Endothelial cell of umbilical vein (primary cell): ENCODE measurements around the gene NPY. TPM values are rescaled to one million over a fixed set of nuclear protein-coding genes. Genes with fewer than 3 reads are reported as not detected.
"Not testable (repeated sequence)": the region's sequence is repeated elsewhere in the genome, so short reads cannot be mapped to it uniquely, and the experiment has no call there.

ENCODE experiments used
- BruUV-seq: library from RNA; stranded (reverse); fragments of 400-500 nt; replicated peaks from 2 replicates; lab custom pipeline; 2021; lab: Mats Ljungman, UMichigan
- CTCF ChIA-PET: fragments of 300-600, 350-600 bp; sonication (Branson Sonifier 250); formaldehyde crosslinking; loops from one replicate; lab custom pipeline; 2021; ENCODE audit warnings: antibody characterized with exemption, inconsistent platforms; lab: Charles Lee
- POLR2A ChIA-PET: fragments of 300-600, 350-600 bp; sonication (Branson Sonifier 250); formaldehyde crosslinking; loops from one replicate; lab custom pipeline; 2021; ENCODE audit warnings: antibody characterized with exemption, inconsistent platforms; lab: Charles Lee
- DNase-seq: peaks from one replicate; pipeline ENCODE4 v3.0.0-alpha.2; 2011; ENCODE audit warnings: low read depth, low spot score
- FAIRE-seq: peaks from 2 replicates; lab custom pipeline; 2011; peaks lifted over from hg19 to GRCh38; lab: Jason Lieb, UNC
- H2AFZ ChIP-seq: 2 replicates; pipeline ENCODE4 v1.6.0; 2012; ENCODE audit warnings: low read depth, low read length, control low read depth, inconsistent platforms
- H3K27ac ChIP-seq: 2 replicates; pipeline ENCODE4 v1.5.1; 2011; ENCODE audit warnings: low read depth, mild to moderate bottlenecking, control low read depth, low read length, moderate library complexity; ENCODE audit not compliant: insufficient read depth
- H3K27me3 ChIP-seq, 2 experiments: 2 replicates each; pipeline versions ENCODE4 v1.6.0 to v1.6.1; 2011; ENCODE audit warnings: low read length in 2 of 2, mixed read lengths in 1 of 2; ENCODE audit not compliant: control insufficient read depth in 2 of 2, insufficient read depth in 2 of 2
- H3K36me3 ChIP-seq, 2 experiments: 2 replicates in 1 of 2; 3 replicates in 1 of 2; pipeline ENCODE4 v1.5.1; 2011; ENCODE audit warnings: low read length in 2 of 2, mild to moderate bottlenecking in 1 of 2, moderate library complexity in 1 of 2; ENCODE audit not compliant: control insufficient read depth in 2 of 2, insufficient read depth in 2 of 2; ENCODE audit errors: extremely low read depth in 1 of 2
- H3K4me1 ChIP-seq: 3 replicates; pipeline ENCODE4 v1.5.1; 2011; ENCODE audit warnings: mild to moderate bottlenecking, low read length; ENCODE audit not compliant: control insufficient read depth, insufficient read depth; ENCODE audit errors: extremely low read depth
- H3K4me2 ChIP-seq: 2 replicates; pipeline ENCODE4 v1.6.1; 2011; ENCODE audit warnings: low read length, control low read depth, mixed read lengths; ENCODE audit not compliant: insufficient read depth
- H3K4me3 ChIP-seq, 3 experiments: fragments of 200-600 bp in 1 of 3; sonication (generic), shearing (Covaris generic) in 1 of 3; replicated peaks in 1 of 3; 2 replicates each; pipeline ENCODE4 v1.5.1; 2011 to 2016; ENCODE audit warnings: control low read depth in 3 of 3, low read length in 3 of 3, mild to moderate bottlenecking in 2 of 3, inconsistent platforms in 1 of 3, low read depth in 1 of 3, moderate library complexity in 1 of 3; ENCODE audit not compliant: insufficient read depth in 1 of 3
- H3K79me2 ChIP-seq: 2 replicates; pipeline ENCODE4 v1.6.0; 2012; ENCODE audit warnings: low read length, inconsistent platforms; ENCODE audit not compliant: control insufficient read depth, insufficient read depth
- H3K9ac ChIP-seq: replicated peaks from 2 replicates; pipeline ENCODE3; 2011; ENCODE audit warnings: low read length, control low read depth; ENCODE audit not compliant: insufficient read depth; ENCODE audit errors: extremely low read depth
- H3K9me1 ChIP-seq: replicated peaks from 3 replicates; pipeline ENCODE4 v1.6.0; 2011; ENCODE audit warnings: mild to moderate bottlenecking, low read length; ENCODE audit not compliant: control insufficient read depth, insufficient read depth; ENCODE audit errors: extremely low read depth
- H3K9me3 ChIP-seq: replicated peaks from 2 replicates; pipeline ENCODE4 v1.5.1; 2012; ENCODE audit warnings: low read length, inconsistent platforms; ENCODE audit not compliant: control insufficient read depth, insufficient read depth
- H4K20me1 ChIP-seq: replicated peaks from 2 replicates; pipeline ENCODE3; 2011; ENCODE audit warnings: mild to moderate bottlenecking, low read length; ENCODE audit not compliant: control insufficient read depth, insufficient read depth; ENCODE audit errors: extremely low read depth
- GATA2 ChIP-seq: IDR thresholded peaks from 2 replicates; pipeline ENCODE4 v1.7.0; 2011; ENCODE audit warnings: low read depth, mild to moderate bottlenecking, moderate library complexity, mixed read lengths, low read length; ENCODE audit not compliant: insufficient read length, insufficient read depth
- JUN ChIP-seq: IDR thresholded peaks from 2 replicates; pipeline ENCODE4 v1.6.1; 2011; ENCODE audit warnings: borderline replicate concordance, low read depth; ENCODE audit not compliant: insufficient read length, insufficient read depth
- POLR2A ChIP-seq: IDR thresholded peaks from 2 replicates; pipeline ENCODE4 v1.6.1; 2012; ENCODE audit warnings: low read depth, mild to moderate bottlenecking, control low read depth, low read length
- POLR2AphosphoS5 ChIP-seq: IDR thresholded peaks from 2 replicates; pipeline ENCODE4 v1.6.1; 2012; ENCODE audit warnings: low read depth, mild to moderate bottlenecking, control low read depth, low read length, moderate library complexity; ENCODE audit not compliant: insufficient read depth
- dilution Hi-C: fragments of 300-500 bp; cut with MboI; formaldehyde crosslinking; loops from one replicate; pipeline ENCODE4 v1.15.0; 2019; ENCODE audit warnings: low sequenced_read_pairs; ENCODE audit not compliant: extremely low pct_ligation_motif_present
- intact Hi-C: fragments of 100-400 bp; cut with micrococcal nuclease; formaldehyde crosslinking; loops from one replicate; pipeline ENCODE4 v1.10.0; 2022
- polyA plus RNA-seq, 4 experiments: library from polyadenylated mRNA; depleted of rRNA in 3 of 4; stranded (reverse) in 3 of 4; unstranded in 1 of 4; fragments of >200 nt; gene quantifications; 2 replicates each; pipeline versions ENCODE4 v1.2.1 to v1.2.3, GENCODE V29; 2011 to 2012; ENCODE audit warnings: missing spikeins in 1 of 4
- total RNA-seq: library from RNA; stranded (reverse); gene quantifications from 2 replicates; pipeline ENCODE4 v1.2.3, GENCODE V29; 2021
- TF ChIP-seq, protein P1 (sequence below), 2 donors: IDR thresholded peaks; 1 replicate in 1 of 2; 2 replicates in 1 of 2; pipeline ENCODE4 v1.5.1; 2011; ENCODE audit warnings: low read length in 2 of 2, mild to moderate bottlenecking in 2 of 2, moderate library complexity in 2 of 2, control low read depth in 1 of 2, inconsistent platforms in 1 of 2, low read depth in 1 of 2; ENCODE audit not compliant: insufficient read depth in 1 of 2; ENCODE audit errors: extremely low read depth in 1 of 2
- TF ChIP-seq, protein P2 (sequence below): IDR thresholded peaks from 2 replicates; pipeline ENCODE4 v1.6.1; 2011; ENCODE audit not compliant: insufficient read depth, insufficient read length

Gene NPY
- total and polyA plus RNA-seq, 2 donors (not counting 3 experiments of a cell fraction or from before 2014, with no cell fraction given) = not detected

DNA sequence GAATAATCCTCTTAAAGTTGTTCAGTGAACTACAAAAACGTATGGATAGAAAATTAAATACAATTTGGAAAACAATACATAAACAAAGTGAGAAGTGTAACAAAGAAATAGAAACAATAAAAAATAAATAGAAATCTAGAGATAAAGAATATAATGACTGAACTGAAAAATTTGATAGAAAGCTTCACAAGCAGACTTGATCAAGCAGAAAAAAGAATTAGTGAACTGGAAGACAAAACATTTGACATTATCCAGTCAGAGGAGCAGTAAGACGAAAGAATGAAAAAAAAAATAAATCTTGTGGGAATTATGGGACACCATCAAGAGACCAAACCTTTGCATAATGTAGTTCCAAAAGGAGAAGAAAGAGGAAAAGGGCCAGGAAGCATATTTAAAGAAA lies 32.4 kb upstream of the NPY start:
- H3K79me2 ChIP-seq = no peaks in the 10 kb centered on the region
- no peaks in the 10 kb centered on the region for H4K20me1 ChIP-seq
- no TSS peak for BruUV-seq
- FAIRE-seq = no peak
- DNase-seq = no peak
- ChIA-PET CTCF (no interaction called here), POLR2A (no interaction called here)
- no peak for TF ChIP-seq POLR2AphosphoS5
- TF ChIP-seq GATA2 = no peak
- TF ChIP-seq, protein P1, sequence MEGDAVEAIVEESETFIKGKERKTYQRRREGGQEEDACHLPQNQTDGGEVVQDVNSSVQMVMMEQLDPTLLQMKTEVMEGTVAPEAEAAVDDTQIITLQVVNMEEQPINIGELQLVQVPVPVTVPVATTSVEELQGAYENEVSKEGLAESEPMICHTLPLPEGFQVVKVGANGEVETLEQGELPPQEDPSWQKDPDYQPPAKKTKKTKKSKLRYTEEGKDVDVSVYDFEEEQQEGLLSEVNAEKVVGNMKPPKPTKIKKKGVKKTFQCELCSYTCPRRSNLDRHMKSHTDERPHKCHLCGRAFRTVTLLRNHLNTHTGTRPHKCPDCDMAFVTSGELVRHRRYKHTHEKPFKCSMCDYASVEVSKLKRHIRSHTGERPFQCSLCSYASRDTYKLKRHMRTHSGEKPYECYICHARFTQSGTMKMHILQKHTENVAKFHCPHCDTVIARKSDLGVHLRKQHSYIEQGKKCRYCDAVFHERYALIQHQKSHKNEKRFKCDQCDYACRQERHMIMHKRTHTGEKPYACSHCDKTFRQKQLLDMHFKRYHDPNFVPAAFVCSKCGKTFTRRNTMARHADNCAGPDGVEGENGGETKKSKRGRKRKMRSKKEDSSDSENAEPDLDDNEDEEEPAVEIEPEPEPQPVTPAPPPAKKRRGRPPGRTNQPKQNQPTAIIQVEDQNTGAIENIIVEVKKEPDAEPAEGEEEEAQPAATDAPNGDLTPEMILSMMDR (IDR thresholded peaks at IDR 0.05; ENCODE audit: extremely low read depth in 1 of 2, insufficient read depth in 1 of 2, low read depth in 1 of 2, low read length in 2 of 2) = no peak
- no peak for TF ChIP-seq POLR2A
- no peak for TF ChIP-seq JUN
- TF ChIP-seq, protein P2, sequence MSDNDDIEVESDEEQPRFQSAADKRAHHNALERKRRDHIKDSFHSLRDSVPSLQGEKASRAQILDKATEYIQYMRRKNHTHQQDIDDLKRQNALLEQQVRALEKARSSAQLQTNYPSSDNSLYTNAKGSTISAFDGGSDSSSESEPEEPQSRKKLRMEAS = no peak
- H3K27me3 ChIP-seq = no peaks in the 10 kb centered on the region
- dilution Hi-C loops = no loop called here
- H3K36me3 ChIP-seq = no peaks in the 10 kb centered on the region
- H3K4me3 ChIP-seq = no peak overlapping the region
- H3K9me1 ChIP-seq = no peaks in the 10 kb centered on the region
- no peak overlapping the region for H2AFZ ChIP-seq
- no peaks in the 10 kb centered on the region for H3K9me3 ChIP-seq
- H3K9ac ChIP-seq = no peak overlapping the region
- H3K27ac ChIP-seq = no peak overlapping the region
- H3K4me2 ChIP-seq = no peak overlapping the region
- H3K4me1 ChIP-seq = no peaks in the 10 kb centered on the region
- intact Hi-C loops = no loop called here

DNA sequence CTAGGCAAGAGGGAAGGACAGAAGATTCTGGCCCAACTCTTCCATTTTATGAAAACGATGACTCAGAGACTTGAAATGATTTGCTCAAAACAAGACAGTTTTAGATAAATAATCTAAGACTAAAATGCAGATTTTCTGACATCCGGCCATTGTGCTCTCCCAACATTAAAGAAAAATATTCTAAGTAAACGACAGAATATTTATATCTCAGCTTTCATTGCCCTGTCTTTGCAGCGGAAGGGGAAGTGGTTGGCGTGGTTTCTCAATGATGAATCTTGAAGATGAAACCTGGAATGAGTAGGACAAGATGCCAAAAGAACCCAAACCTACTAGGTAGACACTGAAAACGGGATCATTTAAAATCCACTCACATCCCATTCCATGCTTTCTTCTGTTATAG lies 28.9 kb upstream of the NPY start:
- intact Hi-C loops (no loop called here), dilution Hi-C loops (no loop called here)
- Histone ChIP-seq H3K9ac (no peak overlapping the region), H2AFZ (no peak overlapping the region), H3K36me3 (no peaks in the 10 kb centered on the region), H3K9me3 (no peaks in the 10 kb centered on the region), H3K79me2 (no peaks in the 10 kb centered on the region), H3K4me1 (no peaks in the 10 kb centered on the region), H4K20me1 (no peaks in the 10 kb centered on the region), H3K27me3 (no peaks in the 10 kb centered on the region), H3K9me1 (no peaks in the 10 kb centered on the region), H3K4me2 (no peak overlapping the region), H3K4me3 (no peak overlapping the region), H3K27ac (no peak overlapping the region)
- ChIA-PET POLR2A (no interaction called here), CTCF (no interaction called here)
- DNase-seq (no peak), FAIRE-seq (no peak)
- no peak for TF ChIP-seq JUN
- BruUV-seq = no TSS peak

DNA sequence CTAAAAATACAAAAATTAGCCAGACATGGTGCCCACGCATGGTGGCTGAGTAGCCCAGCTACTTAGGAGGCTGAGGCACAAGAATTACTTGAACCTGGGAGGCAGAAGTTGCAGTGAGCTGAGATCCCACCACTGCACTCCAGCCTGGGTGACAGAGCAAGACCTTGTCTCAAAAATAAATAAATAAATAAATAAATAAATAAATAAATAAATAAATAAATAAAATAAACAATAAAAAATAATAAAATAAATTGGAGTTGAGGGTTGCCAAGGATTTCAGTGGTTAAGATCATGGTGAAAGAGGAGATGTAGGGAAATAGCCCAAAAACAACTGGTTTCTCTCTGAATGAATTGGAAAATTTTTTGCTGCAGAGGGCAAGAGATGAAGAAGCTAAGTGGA lies 25.7 kb upstream of the NPY start:
- DNase-seq, H3K27me3 ChIP-seq, H2AFZ ChIP-seq, H3K4me2 ChIP-seq, BruUV-seq, H3K79me2 ChIP-seq, H3K9me3 ChIP-seq, intact Hi-C loops, POLR2A ChIA-PET, H3K9ac ChIP-seq, H3K4me1 ChIP-seq, H3K27ac ChIP-seq, H3K36me3 ChIP-seq, H4K20me1 ChIP-seq, FAIRE-seq, dilution Hi-C loops, H3K4me3 ChIP-seq, H3K9me1 ChIP-seq, CTCF ChIA-PET: not testable (repeated sequence)
